ENCODE measurements around the gene ZCCHC10. TPM values are rescaled to one million over a fixed set of nuclear protein-coding genes. Genes with fewer than 3 reads are reported as not detected.

ZCCHC10 gene
- total and polyA plus RNA-seq, 10 of the 15 experiments (the other 5 are each of a cell fraction or from before 2014, with no cell fraction given) = 16.8 to 117 (median 53.5) TPM

GRCh38 chr5:133052317-133053175 is 26.2 kb upstream of the ZCCHC10 start:
- 0 out of 4 replicates have a peak, but pooled peaks cover 0 to 4% of the 10 kb centered on the region in 2 experiments for H3K36me3 ChIP-seq (ENCODE audit: control insufficient read depth in 2 of 2, insufficient read depth in 2 of 2, low read length in 1 of 2)
- ChIA-PET POLR2A (interaction anchor here (0.5 to 4.6 kb wide), 11 partner anchors 10 to 979 kb away, joined by 3 to 24 read pairs (median 5); partner anchors contain the start of genes AFF4 and ZCCHC10), SMC1A (ENCODE audit: uncharacterized antibody, unreplicated experiment) (interaction anchor here (0.7 to 2.8 kb wide), 5 partner anchors 23 to 90 kb away, joined by 3 to 9 read pairs (median 3); partner anchors contain the start of gene AFF4), CTCF (interaction anchor here (1.2 kb wide), 1 partner anchor 408 kb away, joined by 4 read pairs; no protein-coding TSS in a partner anchor), RAD21 (ENCODE audit: unreplicated experiment) (interaction anchor here (0.6 to 1.9 kb wide), 5 partner anchors 50 to 276 kb away, joined by 3 to 5 read pairs (median 4); partner anchors contain the start of gene SEPTIN8)
- peak overlapping the region; percentile 99 for H3K27ac ChIP-seq (ENCODE audit: control insufficient read depth, insufficient read depth)
- H3K9ac ChIP-seq (ENCODE audit: control insufficient read depth, insufficient read depth, low read length) = peak overlapping the region; percentile 100
- no peak for FAIRE-seq
- intact Hi-C loops (cut with micrococcal nuclease; ENCODE audit: unreplicated experiment) (loop anchor here (5.0 kb wide), 1 partner anchor 90 kb away; the partner anchor contains the start of gene AFF4), in situ Hi-C loops (cut with MboI) (no loop called here)
- under 1% methylated on average over 59 of the region's 59 CpGs for WGBS (ENCODE audit: insufficient coverage, insufficient replicate concordance, low lambda C conversion rate, missing lambda C conversion rate)
- BruUV-seq (replicated peaks) = TSS peak; percentile 62
- H3K4me3 ChIP-seq = peak overlapping the region; percentile 94
- H3K27me3 ChIP-seq (replicated peaks in 1 of 2; ENCODE audit: control insufficient read depth in 2 of 2, insufficient read depth in 2 of 2, low read length in 1 of 2) = no peaks in the 10 kb centered on the region
- peak overlapping the region; percentile 57 for H2AFZ ChIP-seq (ENCODE audit: control insufficient read depth, low read depth, low read length)
- H3K4me2 ChIP-seq (ENCODE audit: control insufficient read depth, insufficient read depth) = peak overlapping the region; percentile 80
- no peaks in the 10 kb centered on the region for H3K9me3 ChIP-seq (replicated peaks; ENCODE audit: control insufficient read depth, insufficient read depth, low read length)
- peaks cover 69% of the 10 kb centered on the region for H3K79me2 ChIP-seq (ENCODE audit: control insufficient read depth, insufficient read depth, low read length)
- H4K20me1 ChIP-seq (ENCODE audit: control insufficient read depth, insufficient read depth) = no peaks in the 10 kb centered on the region
- H3K4me1 ChIP-seq (ENCODE audit: control insufficient read depth, insufficient read depth, low read length) = no peaks in the 10 kb centered on the region; the same call in 1 of the 2 replicates
- ATAC-seq = peak; percentile 73
- no peak for DNase-seq (ENCODE audit: low read depth, low spot score)
- TF ChIP-seq POLR2AphosphoS5 (IDR thresholded peaks at IDR 0.05; ENCODE audit: low read length) (0 out of 2 replicates have a peak, but pooled peaks have one; percentile 10), TBL1XR1 (IDR thresholded peaks at IDR 0.05; ENCODE audit: low read depth, low read length) (no peak), MLLT1 (IDR thresholded peaks at IDR 0.05) (peak; percentile 17; the same call in 1 of the 2 replicates), RUNX3 (IDR thresholded peaks at IDR 0.05; ENCODE audit: low read length) (peak; percentile 40; the same call in 1 of the 2 replicates), PRDM15 (CRISPR knock-in tag; IDR thresholded peaks at IDR 0.05) (0 out of 2 replicates have a peak, but pooled peaks have one; percentile 24), IKZF1 (conservative IDR thresholded peaks at IDR 0.05) (peak; percentile 19), LARP7 (IDR thresholded peaks at IDR 0.05) (0 out of 2 replicates have a peak, but pooled peaks have one; percentile 65), GATAD2B (conservative IDR thresholded peaks at IDR 0.05; ENCODE audit: low read depth) (peak; percentile 42; the same call in 1 of the 2 replicates), SMC3 (IDR thresholded peaks at IDR 0.05; ENCODE audit: borderline replicate concordance, low read length) (0 out of 2 replicates have a peak, but pooled peaks have one; percentile 1), MXI1 (IDR thresholded peaks at IDR 0.05; ENCODE audit: low read depth, low read length) (peak; percentile 89), SMARCA5 (IDR thresholded peaks at IDR 0.05) (no peak), SIX5 (IDR thresholded peaks at IDR 0.05; ENCODE audit: low read depth, low read length, severe bottlenecking) (no peak), ZNF217 (IDR thresholded peaks at IDR 0.05) (no peak), GABPA (IDR thresholded peaks at IDR 0.05; ENCODE audit: low read depth) (0 out of 2 replicates have a peak, but pooled peaks have one; percentile 26), NKRF (conservative IDR thresholded peaks at IDR 0.05) (peak; percentile 40; the same call in 1 of the 2 replicates)
